HG03135 (cell line): Measurements from ENCODE around the gene STK39.
A peak's percentile ranks its signal among the peaks of the same experiment; 100 is the strongest.
"Not testable (repeated sequence)": the region's sequence is repeated elsewhere in the genome, so short reads cannot be mapped to it uniquely, and the experiment has no call there.

Source experiments
- ATAC-seq: cut with Tn5 transposase; IDR thresholded peaks from one replicate; pipeline ENCODE4 v1.9.1; 2021; ENCODE audit warnings: mild to moderate bottlenecking, moderate library complexity; ENCODE audit not compliant: unreplicated experiment

STK39 gene

DNA sequence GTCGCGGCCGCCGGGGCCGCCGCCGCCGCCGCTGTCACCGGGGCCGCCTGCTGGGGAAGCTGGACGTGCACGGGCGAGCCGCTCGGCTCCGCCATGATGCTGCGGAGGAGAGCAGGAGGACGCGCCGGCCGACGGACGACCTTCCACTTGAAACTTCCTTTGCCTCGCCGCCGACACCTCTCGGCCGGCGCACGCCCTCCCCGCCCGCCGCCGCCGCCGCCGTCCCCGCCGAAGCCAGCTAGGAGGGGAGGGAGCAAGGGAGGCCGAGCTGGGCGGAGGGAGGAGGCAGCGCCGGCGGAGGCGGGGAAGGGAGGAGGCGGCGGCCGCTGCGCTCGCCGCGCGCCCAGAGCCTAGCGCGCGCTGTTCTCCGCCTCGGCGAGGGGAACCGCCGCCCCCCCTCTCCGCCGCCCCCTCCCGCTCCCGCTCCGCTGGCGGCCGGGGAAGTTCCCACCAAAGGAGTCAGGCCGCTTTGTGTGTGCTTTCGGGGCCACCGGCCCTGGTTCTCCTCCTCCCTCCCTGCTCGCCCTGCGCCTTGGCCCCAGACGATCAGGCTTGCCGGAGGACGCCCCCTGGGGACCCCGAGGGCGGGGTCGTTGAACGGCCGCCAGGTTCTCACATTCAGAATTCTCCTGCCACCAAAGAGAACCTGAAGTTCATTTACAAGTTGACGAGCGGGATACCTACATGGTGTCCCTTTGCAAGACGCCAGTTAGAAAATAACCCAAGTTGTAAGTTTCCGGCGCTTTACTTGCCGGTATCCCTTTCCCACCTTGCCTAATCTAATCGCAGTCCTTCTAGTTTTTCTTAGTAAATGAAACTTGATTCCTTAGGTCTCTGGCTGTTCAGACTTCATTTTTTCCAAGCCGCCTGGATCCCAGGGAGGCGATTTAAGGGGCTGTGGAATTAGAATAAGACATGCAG is at the start of gene STK39:
TSS of gene STK39 (minus strand) at position 255 of the 921 bp plus-strand sequence. CDS start at position 95, 160 bp downstream.
- peak; percentile 74 for ATAC-seq

DNA sequence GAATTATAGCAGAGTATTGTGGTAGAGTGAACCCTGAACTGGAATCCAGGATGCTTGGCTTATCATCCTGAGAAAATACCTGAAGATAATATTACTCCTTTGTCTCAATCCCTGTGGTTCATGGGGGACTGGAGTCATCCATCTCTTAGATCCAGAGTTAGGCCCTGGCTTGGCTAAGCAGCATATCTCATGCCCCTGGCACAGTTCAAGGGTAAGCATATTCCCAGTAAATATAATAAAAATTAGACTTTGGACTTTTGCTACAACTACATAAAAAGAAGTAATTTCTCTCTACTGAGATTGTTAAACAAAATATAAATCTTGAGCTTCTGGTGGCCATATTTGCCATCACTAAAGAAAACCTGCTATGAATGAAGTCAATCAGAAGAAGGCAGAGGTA is 47.7 kb upstream of the STK39 start:
- ATAC-seq: no peak

DNA sequence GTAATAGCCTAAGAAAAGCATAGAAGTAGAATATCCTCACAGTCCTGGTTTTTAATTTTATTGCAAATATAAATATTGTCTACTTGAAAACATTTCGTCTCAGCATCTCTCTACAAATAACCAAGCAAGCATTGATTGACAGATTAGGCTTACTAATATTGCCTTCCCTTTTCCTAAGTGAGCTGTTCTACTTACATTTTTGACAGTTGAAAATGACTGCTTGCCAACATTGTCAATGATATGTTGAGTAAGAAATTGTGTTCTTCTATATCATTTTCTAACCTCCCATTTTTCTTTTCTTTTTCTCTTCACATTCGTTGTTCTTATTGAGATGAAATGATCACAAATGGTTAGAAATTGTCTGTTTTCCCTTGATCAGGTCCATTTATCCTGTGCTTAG is 47.0 kb upstream of the STK39 start:
- ATAC-seq: no peak

DNA sequence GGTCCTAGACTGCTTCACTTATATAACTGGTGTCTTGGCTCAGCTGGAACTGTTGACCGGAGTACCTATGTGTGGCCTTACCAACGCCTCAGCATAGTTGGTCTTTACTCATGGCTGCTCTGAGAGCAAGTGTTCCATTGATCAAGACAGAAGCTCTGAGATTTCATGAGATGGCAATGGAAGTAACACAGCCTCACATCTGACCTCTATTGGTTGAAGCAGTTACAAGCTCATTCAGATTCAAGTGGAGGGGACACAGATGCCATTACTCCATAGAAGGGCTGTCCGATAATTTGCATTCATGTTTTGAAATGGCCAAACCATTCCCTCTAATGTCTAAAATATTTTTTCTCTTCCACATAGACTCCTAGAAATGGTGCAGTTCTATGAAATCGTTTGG is 46.4 kb upstream of the STK39 start:
- ATAC-seq: no peak

DNA sequence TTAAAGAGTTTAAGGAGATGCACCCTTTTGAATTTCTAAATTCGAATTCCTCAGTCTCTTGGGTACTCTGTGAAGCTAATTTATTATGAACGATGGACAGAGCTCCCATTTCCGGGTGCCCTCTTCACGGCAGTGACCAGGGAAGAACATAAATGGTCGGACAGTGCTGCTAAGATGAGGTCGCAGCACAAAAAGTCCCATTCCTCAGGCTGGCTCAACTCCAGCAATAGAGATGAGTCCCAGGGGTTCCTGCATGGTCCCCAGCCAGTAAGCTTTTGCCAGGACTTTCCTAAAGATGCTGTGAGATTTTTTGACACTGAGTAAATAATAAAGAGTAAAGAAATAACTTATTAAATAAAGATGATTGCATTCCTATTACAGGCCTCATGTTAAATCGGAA is 43.0 kb upstream of the STK39 start:
- no peak for ATAC-seq

DNA sequence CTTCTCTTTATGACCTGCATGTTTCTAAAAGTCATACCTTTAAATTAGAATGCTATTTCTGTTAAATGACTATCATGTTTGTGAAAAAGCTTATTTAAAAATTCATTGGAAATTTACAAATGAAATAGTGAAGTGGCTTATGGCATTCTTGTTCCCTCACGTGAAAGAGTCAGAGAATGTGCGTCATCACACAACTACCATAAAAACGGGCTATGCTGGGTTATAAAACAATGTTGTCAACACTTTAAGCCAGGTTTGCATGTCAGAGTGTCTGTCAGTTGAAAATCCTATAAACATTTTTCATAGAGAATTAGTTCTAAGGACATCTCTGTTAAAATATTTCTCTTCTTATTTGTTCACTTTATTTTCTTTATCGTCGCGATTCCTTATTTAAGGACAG is 42.5 kb upstream of the STK39 start:
- ATAC-seq: no peak

DNA sequence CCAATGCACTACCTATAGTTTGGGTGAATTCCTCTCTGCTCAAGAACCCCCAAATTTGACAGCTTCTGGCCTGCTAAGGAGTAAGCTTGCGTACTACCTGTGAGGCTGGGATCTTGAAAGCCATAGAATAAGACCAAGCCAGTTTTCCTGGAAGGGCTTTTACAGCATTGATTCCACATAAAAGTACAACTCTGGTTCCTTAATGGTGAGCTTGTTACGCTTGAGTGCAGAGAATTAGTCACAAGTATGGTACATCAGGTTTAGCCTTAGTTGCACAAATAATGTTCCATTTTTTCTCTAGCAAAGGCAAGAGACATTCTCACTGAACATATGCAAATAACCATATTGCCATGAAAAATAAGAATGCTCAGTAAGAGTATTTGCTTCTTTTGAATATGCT is 39.1 kb upstream of the STK39 start:
- ATAC-seq: no peak

DNA sequence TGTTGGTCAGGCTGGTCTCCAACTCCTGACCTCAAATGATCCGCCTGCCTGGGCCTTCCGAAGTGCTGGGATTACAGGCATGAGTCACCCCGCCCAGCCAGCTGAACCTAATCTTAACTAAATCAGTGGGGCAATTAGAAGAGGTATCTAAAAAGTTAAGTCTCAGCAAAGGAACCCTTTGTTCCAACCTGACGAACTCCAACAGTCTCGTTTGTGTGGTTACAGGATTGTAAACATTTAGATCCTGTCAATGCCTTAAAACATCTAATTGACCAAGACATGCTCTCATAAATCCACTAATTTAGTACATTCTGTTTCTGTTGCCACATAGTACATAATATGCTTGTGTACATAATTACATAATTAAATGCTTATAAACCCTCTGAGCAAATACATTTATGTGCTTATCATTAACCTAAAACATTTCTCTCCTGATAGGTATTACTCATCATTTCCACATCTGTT is 31.1 kb upstream of the STK39 start:
- no peak for ATAC-seq

DNA sequence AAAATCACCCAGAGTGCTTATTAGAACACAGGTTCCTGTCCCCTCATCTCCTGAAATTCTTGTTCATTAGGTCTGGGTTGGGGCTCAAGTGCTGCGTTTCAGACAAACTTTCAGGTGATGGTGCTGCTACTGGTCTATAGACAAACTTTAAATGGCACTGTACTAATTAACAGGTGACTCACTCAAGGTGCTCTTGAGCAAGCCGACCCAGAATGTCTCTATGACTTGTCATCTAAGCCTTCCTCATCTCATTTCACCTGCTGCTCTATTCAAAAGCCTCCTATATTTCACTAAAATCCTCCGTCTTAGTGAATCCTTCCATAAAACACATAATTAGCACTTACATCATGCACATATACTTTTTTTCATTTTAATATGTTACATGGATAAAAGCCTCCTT is 29.9 kb upstream of the STK39 start:
- ATAC-seq: no peak

DNA sequence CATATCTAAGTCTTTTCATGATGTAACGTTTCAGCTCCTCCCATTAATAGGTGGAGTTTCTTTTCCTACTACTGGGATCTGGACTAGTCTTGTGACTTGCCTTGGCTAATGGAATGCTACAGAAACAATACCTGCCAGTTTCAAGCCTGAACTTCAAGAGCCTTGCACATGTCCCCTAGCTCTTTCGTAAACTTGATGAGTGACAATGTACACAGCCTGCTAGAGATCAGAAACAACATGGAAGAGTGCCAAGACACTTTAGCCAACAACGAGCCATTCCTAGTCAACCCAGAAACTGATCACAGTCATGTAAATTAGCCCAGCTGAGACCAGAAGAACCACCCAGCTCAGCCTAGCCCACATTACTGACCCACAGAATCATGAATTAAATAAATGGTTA is 24.8 kb upstream of the STK39 start:
- ATAC-seq: no peak

DNA sequence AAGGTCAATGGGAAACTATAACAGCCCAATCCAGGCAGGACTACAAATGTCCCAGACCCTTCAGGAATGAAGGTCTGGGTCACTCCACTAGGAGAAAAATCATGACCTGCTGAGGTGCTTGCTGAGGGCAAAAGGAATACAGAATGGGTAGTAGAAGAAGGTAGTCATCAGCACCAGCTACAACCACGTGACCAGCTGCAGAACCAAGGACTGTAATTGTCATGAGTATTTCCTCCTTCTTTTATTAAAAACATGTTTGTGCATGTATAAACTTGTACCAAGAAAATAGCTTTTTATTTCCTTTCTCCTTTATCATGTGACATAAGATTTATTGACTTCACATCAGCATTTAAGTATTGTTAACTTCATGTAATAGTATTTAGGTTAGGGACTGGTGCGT is 15.5 kb upstream of the STK39 start:
- not testable (repeated sequence) for ATAC-seq

DNA sequence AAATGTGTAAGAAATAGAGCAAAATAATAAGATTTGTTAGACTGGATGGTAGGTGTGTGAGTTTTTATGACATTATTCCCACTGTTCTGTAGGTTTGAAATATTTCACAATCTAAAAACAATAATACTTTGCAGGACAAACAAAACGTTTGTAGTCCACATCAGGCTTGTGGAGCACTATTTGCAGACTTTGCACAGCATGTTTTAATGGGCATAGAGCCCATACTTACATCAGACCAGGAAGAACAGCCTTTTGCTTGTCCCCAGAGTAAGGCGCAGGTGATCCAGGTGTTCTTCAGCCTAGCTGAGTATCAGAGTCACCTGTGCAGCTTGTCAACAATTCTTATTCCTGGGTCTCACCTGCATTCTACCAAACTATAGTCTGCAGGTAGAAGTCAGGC is 9.1 kb upstream of the STK39 start:
- no peak for ATAC-seq

DNA sequence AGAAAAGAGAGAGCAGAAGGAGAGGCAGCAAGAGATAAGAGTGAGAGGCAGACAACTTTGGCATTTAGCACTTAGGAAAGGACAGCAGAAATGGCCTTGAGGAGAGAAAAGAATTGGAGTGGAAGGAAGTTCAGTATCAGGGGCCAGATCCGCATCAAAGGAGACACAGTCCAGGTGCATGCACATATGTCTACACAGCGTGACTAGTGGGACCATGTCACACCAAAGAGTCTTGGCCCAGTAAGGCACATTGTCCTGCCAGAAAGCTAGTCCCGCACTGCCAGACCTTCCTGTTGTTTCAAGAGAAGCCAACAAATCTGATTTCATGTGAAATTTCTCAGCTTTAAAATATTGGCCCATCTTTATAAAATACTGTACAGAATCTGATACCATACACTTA is 8.5 kb upstream of the STK39 start:
- no peak for ATAC-seq

DNA sequence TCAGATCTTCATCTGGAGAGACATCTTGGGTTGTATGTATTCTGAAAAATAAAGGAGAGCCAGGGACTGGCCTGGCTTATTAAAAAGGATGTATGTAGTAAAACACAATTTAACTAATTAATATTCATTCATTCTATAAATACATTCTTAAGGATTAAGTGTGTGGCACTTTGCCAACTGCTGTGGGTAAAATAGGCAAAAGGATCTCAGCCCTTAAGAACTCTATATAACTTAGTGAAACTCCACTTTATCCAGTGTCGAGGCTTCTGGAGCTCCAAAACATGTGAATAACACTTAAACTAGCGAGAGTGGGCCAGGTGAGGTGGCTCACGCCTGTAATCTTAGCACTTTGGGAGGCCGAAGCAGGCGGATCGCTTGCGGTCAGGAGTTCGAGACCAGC is 7.7 kb upstream of the STK39 start:
- no peak for ATAC-seq

DNA sequence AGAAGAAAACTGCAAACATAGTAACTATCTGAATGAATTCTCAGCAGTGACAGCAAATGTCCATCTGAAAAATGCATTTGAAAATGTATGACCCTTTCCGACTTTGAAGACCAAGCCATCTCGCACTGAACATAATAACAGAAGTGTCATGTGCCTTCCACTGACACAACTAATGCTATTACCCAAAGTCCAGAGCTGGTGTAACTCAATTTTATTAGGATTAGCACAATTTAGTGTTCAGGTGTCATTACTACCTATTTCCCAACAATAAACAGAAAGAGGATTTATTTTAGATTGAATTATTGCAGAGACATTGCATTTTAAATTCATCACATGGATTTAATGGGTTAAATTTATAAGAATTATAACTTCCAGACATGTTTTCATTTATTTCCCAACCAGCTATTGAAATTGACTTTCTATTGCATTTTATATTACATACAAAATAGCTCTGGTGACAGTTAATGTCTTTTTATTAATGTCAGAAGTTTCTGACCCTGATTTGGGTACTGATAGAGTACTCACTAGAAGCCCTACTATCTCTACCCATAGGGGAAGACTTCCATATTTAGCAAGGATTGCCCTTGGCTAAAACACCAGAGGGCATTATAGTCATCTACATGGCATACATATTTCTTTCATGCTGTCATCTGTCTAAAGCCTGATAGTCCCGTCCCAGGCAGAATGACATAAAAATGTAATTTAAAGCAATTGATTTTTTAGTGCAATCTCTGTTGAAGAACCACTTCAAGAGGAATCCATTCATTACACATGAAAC is 7.0 kb upstream of the STK39 start:
- no peak for ATAC-seq

DNA sequence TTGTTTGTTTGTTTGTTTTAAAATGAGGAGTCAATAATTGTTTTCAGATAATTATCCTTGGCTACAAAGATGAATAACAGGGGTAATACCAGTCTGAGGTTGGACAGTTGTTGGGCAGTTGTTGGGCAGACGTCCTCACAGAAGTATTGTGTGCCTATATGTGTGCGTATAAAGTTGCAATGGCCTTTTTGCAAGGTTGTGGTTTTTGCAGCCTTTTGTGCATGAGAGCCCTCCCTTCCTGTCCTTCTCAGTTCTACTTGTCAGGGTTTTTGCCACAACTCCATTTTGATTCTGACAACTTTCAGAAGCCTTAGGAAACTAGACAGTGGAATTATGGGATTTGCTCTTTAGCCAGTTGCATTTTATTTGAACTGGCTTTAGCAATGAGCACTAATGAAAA is 6.0 kb upstream of the STK39 start:
- ATAC-seq: no peak

DNA sequence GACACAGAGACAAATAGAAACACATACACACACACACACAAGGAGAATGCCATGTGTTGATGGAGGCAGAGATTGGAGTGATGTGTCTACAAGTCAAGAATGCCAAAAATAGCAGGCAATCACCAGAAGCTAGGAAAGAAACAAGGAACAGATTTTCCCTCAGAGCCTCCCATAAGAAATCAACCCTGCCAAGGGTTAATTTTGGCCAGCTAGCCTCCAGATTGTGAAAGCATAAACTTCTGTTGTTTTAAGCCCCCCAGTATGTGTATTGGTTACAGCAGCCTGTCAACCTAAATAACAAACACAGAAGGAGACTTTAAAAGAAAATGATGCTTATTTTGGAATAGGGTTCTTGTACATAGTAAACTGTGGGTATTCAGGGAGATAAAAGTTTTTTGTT is 5.6 kb upstream of the STK39 start:
- ATAC-seq: no peak

DNA sequence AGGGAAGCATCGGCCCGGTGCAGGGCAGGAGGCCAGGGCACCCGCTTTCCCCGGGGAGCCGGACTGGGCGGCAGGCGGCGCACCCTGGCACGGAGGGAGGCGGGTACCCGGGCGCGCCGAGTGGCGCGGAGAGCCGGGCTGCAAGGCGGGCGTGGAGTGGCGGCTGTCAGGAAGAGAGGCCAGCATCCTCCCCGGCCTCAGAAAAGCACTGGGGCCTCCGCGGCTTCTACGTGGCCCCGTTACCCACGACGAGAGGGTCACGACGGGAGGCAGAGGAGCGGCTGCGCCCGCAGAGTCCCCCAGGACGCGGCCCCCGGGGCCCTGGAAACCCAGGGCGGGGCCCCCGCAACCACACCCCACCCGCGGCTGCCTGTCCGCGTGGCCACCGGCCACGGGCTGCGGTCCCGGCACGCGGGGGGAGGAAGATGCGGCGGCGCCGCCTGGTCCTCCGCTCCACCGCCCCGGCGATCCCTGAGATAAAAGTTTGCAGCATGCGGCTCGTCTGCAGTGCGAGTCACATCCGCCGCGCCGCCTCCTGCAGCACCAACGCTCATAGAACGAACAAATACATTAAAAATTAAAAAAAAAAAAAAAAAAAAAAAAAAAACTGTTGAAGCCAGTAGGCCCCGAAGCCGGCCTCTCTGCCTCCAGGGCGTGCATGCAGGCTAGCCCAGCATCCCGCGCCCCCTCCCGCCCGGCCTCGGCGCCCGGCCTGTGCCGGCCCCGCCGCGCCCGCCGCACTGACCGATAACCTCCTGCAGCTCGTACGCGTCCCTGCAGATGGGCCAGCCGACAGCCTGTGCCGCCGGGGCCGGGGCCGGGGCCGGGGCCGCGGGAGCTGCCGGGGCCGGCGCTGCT is 683 bp downstream of the STK39 start:
- peak; percentile 68 for ATAC-seq

DNA sequence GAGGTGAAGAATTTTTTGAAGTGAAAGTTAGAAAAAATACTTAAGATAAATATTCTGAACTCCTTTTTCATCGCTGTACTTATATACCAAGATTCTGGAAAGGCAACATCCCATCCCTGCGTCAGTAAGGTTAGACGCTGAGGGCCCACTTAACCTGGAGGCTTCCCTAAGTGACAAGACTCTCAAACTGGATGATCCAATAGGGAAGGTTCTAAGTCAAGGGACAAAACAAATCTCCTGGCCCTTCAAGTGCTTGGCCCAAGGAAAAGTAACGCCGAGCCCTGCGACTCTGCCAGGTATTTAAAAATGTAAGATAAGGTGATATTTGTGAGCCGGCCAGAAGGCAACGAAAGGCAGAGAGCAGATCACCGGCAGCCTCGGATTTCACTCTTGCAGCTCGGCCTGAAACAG is 1.3 kb downstream of the STK39 start:
- ATAC-seq: no peak

DNA sequence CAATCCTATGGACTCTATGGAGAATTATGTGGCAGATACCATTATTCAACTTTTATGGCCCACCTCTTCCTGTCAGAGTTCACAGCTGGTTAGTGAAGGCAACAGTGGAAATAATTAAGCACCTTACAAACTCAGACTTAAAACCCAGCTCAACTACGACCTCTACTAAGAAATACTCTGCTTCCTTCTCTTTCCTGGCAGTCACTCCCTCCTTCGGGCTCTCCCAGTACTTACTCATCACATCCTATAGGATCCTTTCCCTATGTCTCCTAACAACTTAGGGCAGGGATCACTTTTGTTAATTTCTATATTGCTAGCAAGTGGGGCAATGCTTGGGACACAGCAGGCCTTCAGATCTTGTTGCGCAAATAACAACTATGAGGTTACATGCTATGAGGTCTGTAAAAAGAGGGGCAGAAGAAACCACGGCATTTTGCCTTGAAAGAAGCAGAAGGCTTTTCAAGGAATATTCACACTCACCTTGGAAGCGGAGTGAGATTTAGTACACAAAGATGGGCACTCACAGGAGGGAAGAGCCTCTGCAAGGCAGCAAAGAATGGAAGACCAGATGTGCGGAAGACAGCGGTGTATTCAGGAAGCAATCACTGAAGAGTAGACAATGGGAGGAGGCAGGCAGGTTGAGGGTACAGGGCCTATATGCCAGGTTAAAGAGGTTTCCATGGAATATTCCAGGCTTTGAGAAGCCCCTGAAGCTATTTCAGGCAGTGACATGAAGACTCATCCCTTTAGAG is 2.1 kb downstream of the STK39 start:
- no peak for ATAC-seq
